ENCODE data around the gene TPK1. TPM values are rescaled to one million over a fixed set of nuclear protein-coding genes. Genes with fewer than 3 reads are reported as not detected.

The TPK1 gene
- total RNA-seq, 1 donor from 2014 or later, result 14.5 TPM

GRCh38 chr7:144822223-144822622 is 13.6 kb downstream of the TPK1 start:
- TF ChIP-seq, protein P1, sequence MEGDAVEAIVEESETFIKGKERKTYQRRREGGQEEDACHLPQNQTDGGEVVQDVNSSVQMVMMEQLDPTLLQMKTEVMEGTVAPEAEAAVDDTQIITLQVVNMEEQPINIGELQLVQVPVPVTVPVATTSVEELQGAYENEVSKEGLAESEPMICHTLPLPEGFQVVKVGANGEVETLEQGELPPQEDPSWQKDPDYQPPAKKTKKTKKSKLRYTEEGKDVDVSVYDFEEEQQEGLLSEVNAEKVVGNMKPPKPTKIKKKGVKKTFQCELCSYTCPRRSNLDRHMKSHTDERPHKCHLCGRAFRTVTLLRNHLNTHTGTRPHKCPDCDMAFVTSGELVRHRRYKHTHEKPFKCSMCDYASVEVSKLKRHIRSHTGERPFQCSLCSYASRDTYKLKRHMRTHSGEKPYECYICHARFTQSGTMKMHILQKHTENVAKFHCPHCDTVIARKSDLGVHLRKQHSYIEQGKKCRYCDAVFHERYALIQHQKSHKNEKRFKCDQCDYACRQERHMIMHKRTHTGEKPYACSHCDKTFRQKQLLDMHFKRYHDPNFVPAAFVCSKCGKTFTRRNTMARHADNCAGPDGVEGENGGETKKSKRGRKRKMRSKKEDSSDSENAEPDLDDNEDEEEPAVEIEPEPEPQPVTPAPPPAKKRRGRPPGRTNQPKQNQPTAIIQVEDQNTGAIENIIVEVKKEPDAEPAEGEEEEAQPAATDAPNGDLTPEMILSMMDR (IDR thresholded peaks at IDR 0.05), result no peak
- TF ChIP-seq EZH2phosphoT487 (IDR thresholded peaks at IDR 0.05) (no peak), EZH2 (IDR thresholded peaks at IDR 0.05) (no peak)
- no peak for DNase-seq (ENCODE audit: low spot score)
- Mint-ChIP-seq H3K9me3 (no peaks in the 10 kb centered on the region), H3K27me3 (ENCODE audit: insufficient read depth, low read depth) (no peaks in the 10 kb centered on the region), H3K27ac (no peak overlapping the region), H3K4me1 (peaks cover 5% of the 10 kb centered on the region), H3K4me3 (no peak overlapping the region), H3K36me3 (no peaks in the 10 kb centered on the region)
- Histone ChIP-seq H3F3A (ENCODE audit: low read depth) (no peaks in the 10 kb centered on the region), H3K36me3 (no peaks in the 10 kb centered on the region), H3K4me3 (no peak overlapping the region), H3K4me2 (no peak overlapping the region), H3K27ac (no peak overlapping the region), H3K27me3 (no peaks in the 10 kb centered on the region), H2AFZ (replicated peaks) (no peak overlapping the region), H3K9ac (no peak overlapping the region), H3K79me2 (ENCODE audit: low read depth) (no peaks in the 10 kb centered on the region), H3K4me1 (peaks cover 7% of the 10 kb centered on the region), H3K9me3 (ENCODE audit: low read depth) (no peaks in the 10 kb centered on the region), H4K20me1 (ENCODE audit: low read depth) (no peaks in the 10 kb centered on the region)

- DNase-seq (ENCODE audit: low spot score), result no peak
- Histone ChIP-seq H3K27me3 (no peaks in the 10 kb centered on the region), H2AFZ (replicated peaks) (no peak overlapping the region), H3K4me1 (peaks cover 1% of the 10 kb centered on the region), H3K4me3 (no peak overlapping the region), H4K20me1 (ENCODE audit: low read depth) (no peaks in the 10 kb centered on the region), H3K79me2 (ENCODE audit: low read depth) (no peaks in the 10 kb centered on the region), H3F3A (ENCODE audit: low read depth) (no peaks in the 10 kb centered on the region), H3K4me2 (no peak overlapping the region), H3K9me3 (ENCODE audit: low read depth) (no peaks in the 10 kb centered on the region), H3K36me3 (no peaks in the 10 kb centered on the region), H3K9ac (no peak overlapping the region), H3K27ac (no peak overlapping the region)
- H3K36me3 Mint-ChIP-seq, result no peaks in the 10 kb centered on the region
- TF ChIP-seq, protein P1 (IDR thresholded peaks at IDR 0.05), result no peak
- TF ChIP-seq EZH2phosphoT487 (IDR thresholded peaks at IDR 0.05) (no peak), EZH2 (IDR thresholded peaks at IDR 0.05) (no peak)
- no peaks in the 10 kb centered on the region for H3K27me3 Mint-ChIP-seq (ENCODE audit: insufficient read depth, low read depth)
- H3K4me1 Mint-ChIP-seq, result peaks cover 3% of the 10 kb centered on the region
- no peak overlapping the region for H3K27ac Mint-ChIP-seq
- H3K4me3 Mint-ChIP-seq, result no peak overlapping the region
- H3K9me3 Mint-ChIP-seq, result no peaks in the 10 kb centered on the region
Measured at GRCh38 chr7:144821067-144821466, 14.8 kb downstream of the TPK1 start.

DNA sequence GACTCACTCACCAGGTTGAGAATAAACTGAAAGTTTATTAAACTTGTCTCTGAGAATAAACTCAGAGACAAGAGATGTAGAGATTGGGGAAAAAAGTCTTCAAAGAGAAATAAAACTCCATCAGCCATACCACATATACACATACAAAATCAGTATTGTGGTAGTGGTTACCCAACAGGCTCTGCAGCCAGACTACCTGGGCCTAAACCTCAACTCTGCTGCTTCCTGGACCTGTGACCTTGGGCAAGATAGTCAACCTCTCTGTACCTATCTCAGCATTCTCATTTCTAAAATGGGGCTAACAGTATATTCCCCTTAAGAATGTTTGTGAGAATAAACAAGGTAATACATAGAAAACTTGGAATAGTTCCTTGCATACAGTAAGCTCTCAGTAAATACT is 15.3 kb downstream of the TPK1 start:
- no peaks in the 10 kb centered on the region for H3K9me3 Mint-ChIP-seq
- Histone ChIP-seq H3K4me2 (no peak overlapping the region), H4K20me1 (ENCODE audit: low read depth) (no peaks in the 10 kb centered on the region), H3K9ac (no peak overlapping the region), H3K79me2 (ENCODE audit: low read depth) (no peaks in the 10 kb centered on the region), H2AFZ (replicated peaks) (no peak overlapping the region), H3K9me3 (ENCODE audit: low read depth) (no peaks in the 10 kb centered on the region), H3F3A (ENCODE audit: low read depth) (no peaks in the 10 kb centered on the region), H3K4me1 (no peaks in the 10 kb centered on the region), H3K36me3 (no peaks in the 10 kb centered on the region), H3K4me3 (no peak overlapping the region), H3K27me3 (no peaks in the 10 kb centered on the region), H3K27ac (no peak overlapping the region)
- TF ChIP-seq, protein P1 (IDR thresholded peaks at IDR 0.05), result no peak
- TF ChIP-seq EZH2 (IDR thresholded peaks at IDR 0.05), result no peak
- no peak for TF ChIP-seq EZH2phosphoT487 (IDR thresholded peaks at IDR 0.05)
- no peaks in the 10 kb centered on the region for H3K27me3 Mint-ChIP-seq (ENCODE audit: insufficient read depth, low read depth)
- H3K4me1 Mint-ChIP-seq, result peaks cover 3% of the 10 kb centered on the region
- H3K4me3 Mint-ChIP-seq, result no peak overlapping the region
- no peaks in the 10 kb centered on the region for H3K36me3 Mint-ChIP-seq
- no peak overlapping the region for H3K27ac Mint-ChIP-seq
- no peak for DNase-seq (ENCODE audit: low spot score)

All from neural progenitor cell (in vitro differentiated cells).